ENCODE measurements around the gene LRRC8C. TPM values are rescaled to one million over a fixed set of nuclear protein-coding genes. Genes with fewer than 3 reads are reported as not detected.

LRRC8C gene
- total RNA-seq, 2 experiments from 2014 or later = 28.4 to 30.2 TPM

DNA sequence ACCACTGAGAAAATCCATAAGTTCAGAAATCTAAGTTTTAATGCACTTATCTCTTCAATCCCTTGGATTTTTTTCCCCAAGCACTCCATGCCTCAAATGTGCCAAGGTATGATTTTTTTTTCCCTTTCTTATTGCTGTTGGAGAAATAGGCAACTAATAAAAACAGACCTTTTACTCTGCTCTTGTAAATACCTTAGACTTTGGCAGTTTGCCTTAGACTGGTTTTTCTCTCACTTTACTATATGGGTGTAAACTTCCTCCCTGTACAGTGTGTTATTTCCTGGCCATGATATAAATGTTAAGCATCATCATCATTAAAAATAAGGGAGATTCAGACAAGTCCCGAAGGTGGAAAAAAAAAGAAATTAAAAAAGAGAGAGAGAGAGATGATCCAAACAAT, 65.7 kb downstream of the LRRC8C start:
- Mint-ChIP-seq H3K4me3 (peak overlapping the region; percentile 34), H3K9me3 (no peaks in the 10 kb centered on the region), H3K36me3 (ENCODE audit: low read depth) (peaks cover 69% of the 10 kb centered on the region), H3K4me1 (ENCODE audit: low read depth) (peaks cover 83% of the 10 kb centered on the region), H3K27me3 (no peaks in the 10 kb centered on the region), H3K27ac (peak overlapping the region; percentile 79)
- intact Hi-C loops (cut with DNase I, micrococcal nuclease) = loop anchor here in 1 of 2 experiments (5.0 to 10.0 kb wide), 2 partner anchors 64 kb away; partner anchors contain the start of gene LRRC8C
- DNase-seq = peak in 2 of 14 experiments; percentile 31 to 76
- no peaks in the 10 kb centered on the region for H3K27me3 ChIP-seq (ENCODE audit: control insufficient read depth in 1 of 2, insufficient read depth in 2 of 2, low read length in 2 of 2)
- TF ChIP-seq CTCF (IDR thresholded peaks at IDR 0.05) = no peak
- CTCF ChIA-PET = interaction anchor here (1.0 to 2.6 kb wide), 3 partner anchors 21 to 64 kb away, joined by 4 to 12 read pairs (median 4); no protein-coding TSS in a partner anchor
- peak; percentile 51 for ATAC-seq (ENCODE audit: poor library complexity)
- peaks cover 47% of the 10 kb centered on the region for H3K4me1 ChIP-seq (ENCODE audit: insufficient read depth, low read length)
- no peak overlapping the region for H3K4me3 ChIP-seq (ENCODE audit: low read length)
- POLR2A ChIA-PET = interaction anchor here (1.0 to 2.0 kb wide), 8 partner anchors 22 to 90 kb away, joined by 3 to 10 read pairs (median 3); partner anchors contain the start of gene LRRC8C
- peaks cover 23% of the 10 kb centered on the region for H3K36me3 ChIP-seq (ENCODE audit: insufficient read depth, low read length)
- peak overlapping the region in 1 of 2 donors; percentile 47 for H3K27ac ChIP-seq (ENCODE audit: low read depth in 1 of 2, low read length in 2 of 2)
- no peaks in the 10 kb centered on the region for H3K9me3 ChIP-seq (ENCODE audit: control insufficient read depth in 1 of 2, insufficient read depth in 1 of 2, low read length in 2 of 2)

DNA sequence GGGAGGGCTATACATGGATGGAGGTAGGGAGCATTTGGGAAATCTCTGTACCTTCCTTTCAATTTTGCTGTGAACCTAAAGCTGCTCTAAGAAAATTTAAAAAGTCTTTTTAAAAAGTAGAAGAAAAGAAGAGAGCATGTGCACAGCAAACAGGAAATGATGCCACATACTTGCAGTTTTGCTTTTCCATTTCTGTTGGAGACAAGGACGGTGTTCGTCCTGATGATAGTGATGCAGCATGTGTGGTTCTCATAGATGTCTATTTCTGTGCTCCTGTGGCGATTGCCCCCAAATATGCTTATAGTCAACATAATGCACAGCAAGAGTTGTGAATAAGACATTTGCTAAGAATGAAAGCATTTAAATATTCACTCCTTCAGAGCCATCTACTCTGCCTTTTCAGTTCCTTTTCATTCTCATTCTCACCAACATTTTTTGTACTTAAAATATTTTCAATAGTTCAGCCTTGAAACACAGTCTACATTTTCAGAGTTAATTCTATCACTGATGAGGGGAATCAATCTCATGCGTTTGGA, 66.6 kb downstream of the LRRC8C start:
- ATAC-seq (ENCODE audit: poor library complexity) (no peak), DNase-seq (peak in 1 of 14 experiments; percentile 61)
- H3K4me3 Mint-ChIP-seq = peak overlapping the region; percentile 6
- Histone ChIP-seq H3K9me3 (ENCODE audit: control insufficient read depth in 1 of 2, insufficient read depth in 1 of 2, low read length in 2 of 2) (no peaks in the 10 kb centered on the region), H3K4me1 (ENCODE audit: insufficient read depth, low read length) (peaks cover 40% of the 10 kb centered on the region), H3K27me3 (ENCODE audit: control insufficient read depth in 1 of 2, insufficient read depth in 2 of 2, low read length in 2 of 2) (no peaks in the 10 kb centered on the region), H3K36me3 (ENCODE audit: insufficient read depth, low read length) (peaks cover 19% of the 10 kb centered on the region), H3K4me3 (ENCODE audit: low read length) (no peak overlapping the region), H3K27ac (ENCODE audit: low read depth in 1 of 2, low read length in 2 of 2) (peak overlapping the region in 1 of 2 donors; percentile 47)
- ChIA-PET CTCF (interaction anchor here (1.0 to 2.6 kb wide), 2 partner anchors 25 to 63 kb away, joined by 4 to 12 read pairs; no protein-coding TSS in a partner anchor), POLR2A (interaction anchor here (1.0 to 2.0 kb wide), 5 partner anchors 40 to 88 kb away, joined by 3 to 10 read pairs (median 3); partner anchors contain the start of gene LRRC8C)
- peak overlapping the region; percentile 79 for H3K27ac Mint-ChIP-seq
- peaks cover 71% of the 10 kb centered on the region for H3K36me3 Mint-ChIP-seq (ENCODE audit: low read depth)
- intact Hi-C loops (cut with DNase I, micrococcal nuclease) = loop anchor here in 1 of 2 experiments (5.0 to 10.0 kb wide), 2 partner anchors 63 to 65 kb away; partner anchors contain the start of gene LRRC8C
- H3K9me3 Mint-ChIP-seq = no peaks in the 10 kb centered on the region
- H3K27me3 Mint-ChIP-seq = no peaks in the 10 kb centered on the region
- H3K4me1 Mint-ChIP-seq (ENCODE audit: low read depth) = peaks cover 83% of the 10 kb centered on the region
- no peak for TF ChIP-seq CTCF (IDR thresholded peaks at IDR 0.05)

GRCh38 chr1:89701746-89702241, 68.9 kb downstream of the LRRC8C start:
- ATAC-seq (ENCODE audit: poor library complexity) = no peak
- H3K27ac ChIP-seq (ENCODE audit: low read depth in 1 of 2, low read length in 2 of 2) = no peak overlapping the region

More at GRCh38 chr1:89701746-89702241, 68.9 kb downstream of the LRRC8C start:
- no peak for DNase-seq
- CTCF ChIA-PET = no interaction called here
- Histone ChIP-seq H3K27me3 (ENCODE audit: control insufficient read depth in 1 of 2, insufficient read depth in 2 of 2, low read length in 2 of 2) (no peaks in the 10 kb centered on the region), H3K9me3 (ENCODE audit: control insufficient read depth in 1 of 2, insufficient read depth in 1 of 2, low read length in 2 of 2) (no peaks in the 10 kb centered on the region), H3K4me3 (ENCODE audit: low read length) (no peak overlapping the region), H3K4me1 (ENCODE audit: insufficient read depth, low read length) (peaks cover 26% of the 10 kb centered on the region), H3K36me3 (ENCODE audit: insufficient read depth, low read length) (peaks cover 15% of the 10 kb centered on the region)
- intact Hi-C loops (cut with DNase I, micrococcal nuclease) = loop anchor here in 1 of 2 experiments (5.0 kb wide), 1 partner anchor 69 kb away; the partner anchor contains the start of gene LRRC8C
- Mint-ChIP-seq H3K4me3 (no peak overlapping the region), H3K4me1 (ENCODE audit: low read depth) (peaks cover 76% of the 10 kb centered on the region), H3K36me3 (ENCODE audit: low read depth) (peaks cover 79% of the 10 kb centered on the region), H3K27me3 (no peaks in the 10 kb centered on the region), H3K9me3 (no peaks in the 10 kb centered on the region), H3K27ac (peak overlapping the region; percentile 35)
- POLR2A ChIA-PET = interaction anchor here (1.4 kb wide), 1 partner anchor 43 kb away, joined by 4 read pairs; no protein-coding TSS in a partner anchor
- TF ChIP-seq CTCF (IDR thresholded peaks at IDR 0.05) = no peak

Measured in CD4-positive, alpha-beta T cell (primary cell).